HG03558 (cell line): ENCODE measurements around the gene CLEC4G.

Experiments used
- ATAC-seq: cut with Tn5 transposase; IDR thresholded peaks from one replicate; pipeline ENCODE4 v1.9.1; 2021; ENCODE audit warnings: moderate number of reproducible peaks; ENCODE audit not compliant: unreplicated experiment; ENCODE audit errors: extremely low read depth

Gene CLEC4G

GRCh38 chr19:7699417-7700401 lies 32.2 kb downstream of the CLEC4G start:
- no peak for ATAC-seq

- no peak for ATAC-seq
Measured at GRCh38 chr19:7699003-7699402, 32.9 kb downstream of the CLEC4G start.

- no peak for ATAC-seq
Measured at GRCh38 chr19:7698583-7698982, 33.3 kb downstream of the CLEC4G start.

- ATAC-seq: no peak
Measured at GRCh38 chr19:7697721-7698287, 34.1 kb downstream of the CLEC4G start.

- no peak for ATAC-seq
Measured at GRCh38 chr19:7694499-7694898, 37.4 kb downstream of the CLEC4G start.

DNA sequence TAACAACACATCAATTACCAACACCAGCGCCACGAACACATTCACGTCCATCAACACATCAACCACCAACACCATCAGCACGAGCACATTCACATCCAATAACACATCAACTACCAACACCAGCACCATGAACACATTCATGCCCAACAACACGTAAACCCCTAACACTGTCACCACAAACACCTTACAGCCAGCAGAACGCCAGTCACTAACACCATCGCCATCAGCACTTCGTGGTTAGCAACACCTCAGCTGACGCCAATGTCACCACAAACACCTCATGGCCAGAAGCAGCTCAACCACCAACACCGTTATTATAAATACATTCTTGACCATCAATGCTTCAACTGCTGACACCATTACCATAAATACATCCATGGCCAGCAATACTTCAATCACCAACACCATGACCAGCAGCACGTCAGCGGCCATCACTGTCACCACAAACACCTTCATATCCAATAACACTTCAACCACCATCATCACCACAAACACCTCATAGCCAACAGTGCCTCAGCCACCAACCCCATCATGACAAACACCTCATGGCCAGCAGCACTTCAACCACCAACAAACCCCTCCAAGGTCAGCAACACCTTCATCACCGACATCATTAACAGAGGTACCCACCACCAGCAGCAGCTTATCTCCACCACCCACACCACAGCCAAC lies 39.4 kb downstream of the CLEC4G start:
- ATAC-seq: no peak

DNA sequence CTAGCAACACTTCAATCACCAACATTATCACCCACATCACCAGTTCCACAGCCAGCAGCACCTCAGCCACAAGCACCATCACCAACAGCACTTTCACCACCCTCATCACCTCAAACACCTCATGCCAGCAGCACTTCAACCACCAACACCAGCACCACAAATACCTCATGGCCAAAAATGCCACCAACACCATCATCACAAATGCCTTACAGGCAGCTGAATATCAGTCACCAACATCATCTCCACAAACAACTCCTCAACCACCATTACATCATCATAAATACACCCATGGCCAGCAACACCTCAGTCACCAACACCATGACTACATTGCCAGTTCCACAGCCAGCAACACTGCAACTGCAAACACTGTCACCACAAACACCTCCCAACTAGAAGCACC lies 40.4 kb downstream of the CLEC4G start:
- ATAC-seq: no peak

DNA sequence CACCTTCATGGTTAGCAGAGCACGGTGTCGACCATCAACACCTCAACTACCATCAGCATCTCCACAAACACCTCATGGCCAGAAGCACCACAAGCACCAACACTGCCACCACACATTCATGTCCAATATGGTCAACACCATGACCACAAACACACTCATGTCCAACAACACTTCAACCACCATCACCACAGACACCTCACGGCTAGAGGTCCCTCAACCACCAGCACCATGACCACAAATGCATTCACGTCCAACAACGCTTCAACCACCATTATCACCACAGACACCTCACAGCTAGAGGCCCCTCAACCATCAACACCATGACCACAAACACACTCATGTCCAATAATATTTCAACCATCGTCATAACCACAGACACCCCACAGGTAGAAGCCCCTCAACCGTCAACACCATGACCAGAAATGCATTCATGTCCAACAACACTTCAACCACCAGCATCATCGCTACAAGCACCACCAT lies 41.1 kb downstream of the CLEC4G start:
- ATAC-seq: no peak

DNA sequence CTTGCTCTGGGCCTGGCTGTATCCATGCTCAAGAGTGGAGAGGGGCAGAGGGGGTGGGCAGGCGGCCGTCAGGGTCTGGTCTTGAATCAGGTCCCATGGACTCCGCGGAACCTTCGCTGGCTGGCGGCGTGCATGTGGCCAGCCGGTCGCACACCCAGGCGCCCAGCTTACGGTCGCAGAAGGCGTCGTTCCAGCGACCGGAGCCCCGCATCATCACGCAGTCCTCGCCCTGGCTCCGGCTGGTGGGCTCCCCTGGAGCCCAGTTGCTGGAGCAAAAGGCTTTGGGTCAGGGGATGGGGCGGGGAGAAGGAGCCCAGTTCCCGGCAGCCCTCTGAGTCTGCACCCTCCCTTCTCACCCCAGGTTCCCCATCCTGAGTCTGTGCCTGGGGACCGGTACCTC lies 42.7 kb downstream of the CLEC4G start:
- ATAC-seq: no peak

GRCh38 chr19:7687177-7687576 lies 44.7 kb downstream of the CLEC4G start:
- ATAC-seq: no peak

DNA sequence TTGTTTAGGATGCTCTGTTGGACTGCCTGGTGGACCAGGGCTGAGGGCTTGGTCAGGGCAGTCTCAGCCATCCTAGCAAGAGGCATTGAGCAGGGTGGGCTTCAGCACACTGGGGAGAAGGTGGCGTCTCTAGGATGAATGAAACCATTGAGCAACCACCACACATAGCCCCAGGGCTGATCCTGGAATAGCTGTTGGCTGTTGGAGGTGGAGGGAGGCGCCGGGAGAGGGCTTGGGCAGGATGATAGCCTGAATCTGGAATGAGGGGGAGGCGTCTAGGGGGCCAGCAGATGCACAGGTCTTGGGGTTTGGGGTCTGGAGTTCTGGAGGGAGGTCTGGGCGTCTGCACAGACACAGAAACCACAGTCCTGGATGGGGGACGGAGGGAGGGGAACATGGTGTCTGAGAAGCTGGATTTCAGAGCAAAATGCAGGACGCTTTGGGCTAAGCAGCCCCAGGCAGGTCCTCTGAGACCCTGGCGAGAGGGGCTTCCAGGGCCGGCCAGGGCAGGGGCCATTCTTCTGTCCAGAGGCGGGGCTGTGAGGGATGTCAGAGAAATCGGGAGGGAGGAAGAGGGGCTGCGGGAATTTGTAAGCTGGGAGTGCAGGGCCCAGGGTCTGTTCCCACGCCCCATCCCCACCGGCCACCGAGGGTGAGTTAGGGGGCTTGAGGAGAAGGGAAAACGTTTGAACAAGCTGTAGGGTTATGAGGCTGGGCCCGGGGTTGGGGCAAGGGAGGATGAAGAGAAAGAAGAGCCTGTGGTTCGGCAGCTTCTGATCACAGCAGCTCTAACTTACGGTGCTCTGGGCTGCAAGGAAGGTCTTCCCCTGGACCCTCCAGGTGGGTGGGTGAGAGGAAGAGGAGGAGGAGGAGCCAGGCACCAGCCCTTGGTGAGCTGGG lies 46.1 kb downstream of the CLEC4G start:
- ATAC-seq: no peak

DNA sequence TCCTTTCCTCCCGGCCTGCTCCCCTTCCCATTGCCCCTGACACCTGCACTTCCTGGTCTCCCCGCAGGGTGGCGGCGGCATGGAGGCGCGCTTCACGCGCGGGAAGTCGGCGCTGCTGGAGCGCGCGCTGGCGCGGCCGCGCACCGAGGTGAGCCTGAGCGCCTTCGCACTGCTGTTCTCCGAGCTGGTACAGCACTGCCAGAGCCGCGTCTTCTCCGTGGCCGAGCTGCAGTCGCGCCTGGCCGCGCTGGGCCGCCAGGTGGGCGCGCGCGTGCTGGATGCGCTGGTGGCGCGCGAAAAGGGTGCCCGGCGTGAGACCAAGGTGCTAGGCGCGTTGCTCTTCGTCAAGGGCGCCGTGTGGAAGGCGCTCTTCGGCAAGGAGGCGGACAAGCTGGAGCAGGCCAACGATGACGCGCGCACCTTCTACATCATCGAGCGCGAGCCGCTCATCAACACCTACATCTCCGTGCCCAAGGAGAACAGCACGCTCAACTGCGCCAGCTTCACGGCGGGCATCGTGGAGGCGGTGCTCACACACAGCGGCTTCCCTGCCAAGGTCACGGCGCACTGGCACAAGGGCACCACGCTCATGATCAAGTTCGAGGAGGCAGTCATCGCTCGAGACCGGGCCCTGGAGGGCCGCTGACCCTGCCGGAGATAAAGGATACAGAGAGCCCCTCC lies 49.6 kb downstream of the CLEC4G start:
- no peak for ATAC-seq

GRCh38 chr19:7681340-7682174 lies 50.4 kb downstream of the CLEC4G start:
- ATAC-seq: no peak

DNA sequence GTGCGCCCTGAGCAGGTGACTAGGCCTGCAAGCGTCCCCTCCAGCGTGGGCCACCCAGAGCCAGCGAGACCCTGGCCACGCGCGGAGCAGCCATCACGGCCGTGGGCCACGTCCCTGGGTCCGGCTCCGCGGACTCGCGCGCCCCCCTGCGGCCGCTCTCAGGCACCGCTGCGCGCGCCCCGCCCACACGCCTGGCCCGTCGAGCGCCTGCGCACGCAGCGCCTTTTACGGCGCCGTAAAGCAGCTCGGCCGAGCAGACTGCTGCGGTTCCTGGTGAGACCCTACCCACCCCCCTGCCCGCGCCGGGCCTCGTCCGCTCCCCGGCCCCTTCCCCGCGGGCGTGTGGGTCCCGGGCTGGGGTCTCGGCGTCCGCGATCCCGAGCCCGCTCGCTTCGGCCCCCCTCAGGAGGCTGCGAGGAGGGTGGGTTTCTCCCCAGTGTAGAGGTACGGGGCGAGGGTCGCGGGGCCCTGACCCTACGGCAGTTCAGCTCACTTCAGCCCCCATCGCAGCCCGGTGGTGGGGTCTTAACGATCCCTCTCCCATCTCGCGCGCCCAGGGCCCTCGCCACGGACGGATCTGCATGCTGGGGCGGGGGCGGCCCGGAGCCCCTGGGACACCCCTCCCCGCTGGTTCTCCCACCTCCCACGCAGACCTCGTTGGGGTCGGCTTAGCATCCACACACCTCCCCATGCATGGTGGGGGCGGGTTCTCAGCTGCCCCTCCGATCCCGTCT lies 51.1 kb downstream of the CLEC4G start, which contains the start of gene TRAPPC5:
TSS of gene TRAPPC5 (plus strand) at position 228 of the 734 bp plus-strand sequence. CDS start 1,421 bp downstream, outside the sequence.
- no peak for ATAC-seq

- ATAC-seq: no peak
Measured at GRCh38 chr19:7679771-7680605, 51.9 kb downstream of the CLEC4G start.

DNA sequence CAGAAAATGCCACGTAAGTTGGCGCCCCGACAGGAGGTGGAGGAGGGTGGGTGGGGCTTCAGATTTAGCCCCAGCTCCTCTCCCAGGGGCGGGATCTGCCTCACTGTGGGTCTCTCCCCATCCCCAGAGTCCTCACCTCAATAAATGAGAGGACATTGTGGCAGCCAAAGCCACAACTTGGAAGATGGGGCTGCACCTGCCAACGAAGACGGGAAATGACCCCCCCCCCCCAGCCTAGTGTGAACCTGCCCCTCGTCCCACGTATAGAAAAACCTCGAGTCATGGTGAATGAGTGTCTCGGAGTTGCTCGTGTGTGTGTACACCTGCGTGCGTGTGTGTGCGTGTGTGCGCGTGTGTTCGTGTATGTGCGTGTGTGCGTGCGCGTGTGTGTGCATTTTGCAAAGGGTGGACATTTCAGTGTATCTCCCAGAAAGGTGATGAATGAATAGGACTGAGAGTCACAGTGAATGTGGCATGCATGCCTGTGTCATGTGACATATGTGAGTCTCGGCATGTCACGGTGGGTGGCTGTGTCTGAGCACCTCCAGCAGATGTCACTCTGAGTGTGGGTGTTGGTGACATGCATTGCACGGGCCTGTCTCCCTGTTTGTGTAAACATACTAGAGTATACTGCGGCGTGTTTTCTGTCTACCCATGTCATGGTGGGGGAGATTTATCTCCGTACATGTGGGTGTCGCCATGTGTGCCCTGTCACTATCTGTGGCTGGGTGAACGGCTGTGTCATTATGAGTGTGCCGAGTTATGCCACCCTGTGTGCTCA lies 52.7 kb downstream of the CLEC4G start:
- no peak for ATAC-seq
